ENCODE results near the gene CENPT. TPM values are rescaled to one million over a fixed set of nuclear protein-coding genes. Genes with fewer than 3 reads are reported as not detected.

CENPT gene
- total and polyA plus RNA-seq, 2 of the 13 experiments (the other 11 are each of a cell fraction or from before 2014, with no cell fraction given), result 40.9 to 43.3 TPM

GRCh38 chr16:67846320-67847063 lies 1.0 kb downstream of the CENPT start, which contains the start of gene NUTF2 (continued):
- peak; percentile 75 for TF ChIP-seq ZNF776 (CRISPR knock-in tag; IDR thresholded peaks at IDR 0.05)
- no peak for TF ChIP-seq FOSL1 (CRISPR knock-in tag; IDR thresholded peaks at IDR 0.05; ENCODE audit: borderline replicate concordance)
- peak; percentile 79 for TF ChIP-seq ARID5B (CRISPR knock-in tag; IDR thresholded peaks at IDR 0.05)
- TF ChIP-seq KLF16 (CRISPR knock-in tag; IDR thresholded peaks at IDR 0.05), result peak in 1 of 2 experiments; percentile 85; a peak in 1 of 4 replicates
- TF ChIP-seq KDM1A (CRISPR knock-in tag; IDR thresholded peaks at IDR 0.05), result no peak
- peak; percentile 82; the same call in 1 of the 2 replicates for TF ChIP-seq MTERF4 (CRISPR knock-in tag; IDR thresholded peaks at IDR 0.05)
- TF ChIP-seq TRIM22 (IDR thresholded peaks at IDR 0.05), result no peak
- no peak for TF ChIP-seq ZNF282 (IDR thresholded peaks at IDR 0.05; ENCODE audit: partially characterized antibody)
- peak; percentile 40 for TF ChIP-seq NKX3-1 (CRISPR knock-in tag; IDR thresholded peaks at IDR 0.05)
- TF ChIP-seq ZNF253 (CRISPR knock-in tag; IDR thresholded peaks at IDR 0.05; ENCODE audit: borderline replicate concordance), result 0 out of 2 replicates have a peak, but pooled peaks have one; percentile 18
- TF ChIP-seq ZNF281 (CRISPR knock-in tag; IDR thresholded peaks at IDR 0.05; ENCODE audit: borderline replicate concordance), result peak; percentile 94
- TF ChIP-seq FUBP1 (CRISPR knock-in tag; IDR thresholded peaks at IDR 0.05; ENCODE audit: borderline replicate concordance), result no peak
- no peak for TF ChIP-seq ZSCAN20 (CRISPR knock-in tag; IDR thresholded peaks at IDR 0.05; ENCODE audit: borderline replicate concordance)
- TF ChIP-seq SMARCC2 (IDR thresholded peaks at IDR 0.05), result no peak
- TF ChIP-seq MAF1 (CRISPR knock-in tag; IDR thresholded peaks at IDR 0.05; ENCODE audit: borderline replicate concordance), result peak; percentile 76; the same call in 1 of the 2 replicates
